ENCODE results near the gene TNFRSF19. TPM values are rescaled to one million over a fixed set of nuclear protein-coding genes. Genes with fewer than 3 reads are reported as not detected.

TNFRSF19 gene
- total and polyA plus RNA-seq, 2 of the 13 experiments (the other 11 are each of a cell fraction or from before 2014, with no cell fraction given): 75.3 to 77.7 TPM

DNA sequence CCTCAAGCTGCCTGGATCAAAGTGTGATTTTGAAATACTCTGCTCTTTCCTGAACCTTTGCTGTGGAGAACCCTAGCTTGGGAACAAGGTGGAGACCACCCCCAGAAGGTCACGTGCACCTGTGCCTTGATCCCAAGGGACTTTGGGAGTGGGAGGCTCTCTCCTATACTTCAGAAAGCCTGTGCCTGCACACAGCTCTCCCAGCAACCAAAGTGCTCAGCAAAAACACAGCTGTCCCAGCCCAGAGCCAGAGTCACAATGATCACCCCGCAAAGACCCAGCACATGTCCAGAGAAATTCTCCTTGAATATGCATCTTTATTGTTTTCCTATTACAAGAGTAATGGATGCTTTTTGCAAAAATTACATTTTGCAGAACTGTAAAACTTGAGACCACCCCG, 43.4 kb downstream of the TNFRSF19 start (continued):
- TF ChIP-seq, protein P1, sequence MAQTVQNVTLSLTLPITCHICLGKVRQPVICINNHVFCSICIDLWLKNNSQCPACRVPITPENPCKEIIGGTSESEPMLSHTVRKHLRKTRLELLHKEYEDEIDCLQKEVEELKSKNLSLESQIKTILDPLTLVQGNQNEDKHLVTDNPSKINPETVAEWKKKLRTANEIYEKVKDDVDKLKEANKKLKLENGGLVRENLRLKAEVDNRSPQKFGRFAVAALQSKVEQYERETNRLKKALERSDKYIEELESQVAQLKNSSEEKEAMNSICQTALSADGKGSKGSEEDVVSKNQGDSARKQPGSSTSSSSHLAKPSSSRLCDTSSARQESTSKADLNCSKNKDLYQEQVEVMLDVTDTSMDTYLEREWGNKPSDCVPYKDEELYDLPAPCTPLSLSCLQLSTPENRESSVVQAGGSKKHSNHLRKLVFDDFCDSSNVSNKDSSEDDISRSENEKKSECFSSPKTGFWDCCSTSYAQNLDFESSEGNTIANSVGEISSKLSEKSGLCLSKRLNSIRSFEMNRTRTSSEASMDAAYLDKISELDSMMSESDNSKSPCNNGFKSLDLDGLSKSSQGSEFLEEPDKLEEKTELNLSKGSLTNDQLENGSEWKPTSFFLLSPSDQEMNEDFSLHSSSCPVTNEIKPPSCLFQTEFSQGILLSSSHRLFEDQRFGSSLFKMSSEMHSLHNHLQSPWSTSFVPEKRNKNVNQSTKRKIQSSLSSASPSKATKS (CRISPR knock-in tag; IDR thresholded peaks at IDR 0.05): no peak

DNA sequence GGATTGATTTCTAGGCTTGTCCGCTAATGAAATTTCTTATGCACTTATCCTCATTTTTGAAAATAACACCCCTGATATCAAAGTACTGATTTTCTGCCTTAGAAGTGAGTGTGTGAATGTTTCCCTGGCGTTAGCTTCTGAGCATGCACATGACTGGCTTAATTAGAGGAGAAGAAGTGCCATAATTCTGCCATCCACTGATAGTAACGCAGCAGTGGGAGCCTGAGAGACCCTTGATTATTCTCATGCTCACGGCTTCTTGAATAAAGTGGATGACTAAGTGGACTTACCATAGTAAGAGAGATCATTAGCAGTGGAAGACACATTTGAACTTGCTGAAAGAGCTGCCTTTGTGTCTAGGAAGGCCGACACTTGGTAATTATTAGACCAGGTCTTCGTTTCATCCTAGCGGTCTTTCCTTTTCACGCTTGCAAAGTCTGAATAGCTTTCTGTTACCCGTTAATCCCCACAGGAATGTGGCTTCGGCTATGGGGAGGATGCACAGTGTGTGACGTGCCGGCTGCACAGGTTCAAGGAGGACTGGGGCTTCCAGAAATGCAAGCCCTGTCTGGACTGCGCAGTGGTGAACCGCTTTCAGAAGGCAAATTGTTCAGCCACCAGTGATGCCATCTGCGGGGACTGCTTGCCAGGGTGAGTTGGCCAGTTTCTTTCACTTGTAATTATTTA, 45.3 kb downstream of the TNFRSF19 start:
- CTCF ChIA-PET (ENCODE audit: low intra/inter-chr PET ratio, low total read pairs): no interaction called here
- peaks cover 100% of the 10 kb centered on the region for H3K4me1 ChIP-seq (ENCODE audit: insufficient read depth, low read length)
- WGBS (ENCODE audit: low lambda C conversion rate): 12% methylated on average over 15 of the region's 15 CpGs
- POLR2A ChIA-PET: interaction anchor here (1.0 to 2.7 kb wide), 9 partner anchors 9 to 56 kb away, joined by 4 to 43 read pairs (median 5); partner anchors contain the start of gene TNFRSF19
- DNase-seq (ENCODE audit: low spot score): peak; percentile 96
- peak overlapping the region; percentile 86 for H3K27ac ChIP-seq (ENCODE audit: extremely low read length, insufficient read depth, low read length)
- FAIRE-seq: peak; percentile 84
- H3K4me2 ChIP-seq (ENCODE audit: low read depth, low read length): peak overlapping the region; percentile 57
- peak overlapping the region in 2 of 3 experiments; percentile 20 to 28; a peak in 3 of 6 replicates for H3K4me3 ChIP-seq (replicated peaks in 1 of 3; ENCODE audit: insufficient read depth in 1 of 3, low read depth in 2 of 3, low read length in 3 of 3)
- peak; percentile 99 for ATAC-seq
- H2AFZ ChIP-seq (ENCODE audit: low read length): no peak overlapping the region
- no peaks in the 10 kb centered on the region for H3K27me3 ChIP-seq (ENCODE audit: control insufficient read depth in 1 of 2, insufficient read depth in 2 of 2, low read length in 2 of 2)
- peak overlapping the region; percentile 41 for H3K9ac ChIP-seq (ENCODE audit: insufficient read depth, low read depth, low read length)
- no TSS peak for BruUV-seq (replicated peaks)
- no peaks in the 10 kb centered on the region for H3K9me3 ChIP-seq (ENCODE audit: low read length)
- intact Hi-C loops (cut with micrococcal nuclease; ENCODE audit: unreplicated experiment): loop anchor here (2.0 to 5.0 kb wide), 2 partner anchors 15 to 37 kb away; no protein-coding TSS in a partner anchor
- peaks cover 44% of the 10 kb centered on the region for H3K79me2 ChIP-seq (ENCODE audit: insufficient read depth, low read length)
- in situ Hi-C loops (cut with HindIII; ENCODE audit: extremely low pct_ligation_motif_present, low pct_unique_long_range_greater_than_20kb): no loop called here
- H3K36me3 ChIP-seq (replicated peaks in 1 of 2; ENCODE audit: control insufficient read depth in 1 of 2, insufficient read depth in 2 of 2, low read length in 2 of 2): peaks cover 13 to 49% of the 10 kb centered on the region in 2 experiments
- no peaks in the 10 kb centered on the region for H4K20me1 ChIP-seq (ENCODE audit: insufficient read depth, low read length)
- TF ChIP-seq, protein P2, sequence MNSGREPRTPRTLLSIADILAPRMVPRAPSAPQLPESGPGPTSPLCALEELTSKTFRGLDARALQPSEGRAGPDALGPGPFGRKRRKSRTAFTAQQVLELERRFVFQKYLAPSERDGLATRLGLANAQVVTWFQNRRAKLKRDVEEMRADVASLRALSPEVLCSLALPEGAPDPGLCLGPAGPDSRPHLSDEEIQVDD (CRISPR knock-in tag; IDR thresholded peaks at IDR 0.05; ENCODE audit: borderline replicate concordance): no peak
- TF ChIP-seq ZNF556 (CRISPR knock-in tag; IDR thresholded peaks at IDR 0.05; ENCODE audit: borderline replicate concordance) (peak; percentile 50; the same call in 1 of the 2 replicates), ZNF878 (CRISPR knock-in tag; IDR thresholded peaks at IDR 0.05) (no peak), ATF1 (CRISPR knock-in tag; IDR thresholded peaks at IDR 0.05) (no peak), ZNF136 (CRISPR knock-in tag; IDR thresholded peaks at IDR 0.05; ENCODE audit: low read depth) (no peak), PAWR (CRISPR knock-in tag; IDR thresholded peaks at IDR 0.05; ENCODE audit: borderline replicate concordance) (no peak), ZFP36L2 (CRISPR knock-in tag; IDR thresholded peaks at IDR 0.05) (no peak), ZFY (CRISPR knock-in tag; IDR thresholded peaks at IDR 0.05) (no peak; the same call in 1 of the 2 replicates), DNMT1 (CRISPR knock-in tag; IDR thresholded peaks at IDR 0.05) (no peak), STAG1 (CRISPR knock-in tag; IDR thresholded peaks at IDR 0.05) (peak; percentile 35), ZNF260 (CRISPR knock-in tag; IDR thresholded peaks at IDR 0.05; ENCODE audit: borderline replicate concordance, low read depth) (no peak), SMAD3 (CRISPR knock-in tag; IDR thresholded peaks at IDR 0.05) (0 out of 2 replicates have a peak, but pooled peaks have one; percentile 63), ZNF124 (CRISPR knock-in tag; IDR thresholded peaks at IDR 0.05) (no peak), NAIF1 (CRISPR knock-in tag; IDR thresholded peaks at IDR 0.05; ENCODE audit: borderline replicate concordance) (no peak)
- TF ChIP-seq, protein P3, sequence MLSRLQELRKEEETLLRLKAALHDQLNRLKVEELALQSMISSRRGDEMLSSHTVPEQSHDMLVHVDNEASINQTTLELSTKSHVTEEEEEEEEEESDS (CRISPR knock-in tag; IDR thresholded peaks at IDR 0.05; ENCODE audit: borderline replicate concordance): no peak
- TF ChIP-seq, protein P4, sequence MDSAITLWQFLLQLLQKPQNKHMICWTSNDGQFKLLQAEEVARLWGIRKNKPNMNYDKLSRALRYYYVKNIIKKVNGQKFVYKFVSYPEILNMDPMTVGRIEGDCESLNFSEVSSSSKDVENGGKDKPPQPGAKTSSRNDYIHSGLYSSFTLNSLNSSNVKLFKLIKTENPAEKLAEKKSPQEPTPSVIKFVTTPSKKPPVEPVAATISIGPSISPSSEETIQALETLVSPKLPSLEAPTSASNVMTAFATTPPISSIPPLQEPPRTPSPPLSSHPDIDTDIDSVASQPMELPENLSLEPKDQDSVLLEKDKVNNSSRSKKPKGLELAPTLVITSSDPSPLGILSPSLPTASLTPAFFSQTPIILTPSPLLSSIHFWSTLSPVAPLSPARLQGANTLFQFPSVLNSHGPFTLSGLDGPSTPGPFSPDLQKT (CRISPR knock-in tag; IDR thresholded peaks at IDR 0.05; ENCODE audit: borderline replicate concordance): no peak
